NCI-H146 treated with DMSO at 0.1 percent for 48 hours (cell line): ENCODE data around the gene CEP170.
A peak's percentile ranks its signal among the peaks of the same experiment; 100 is the strongest.

ENCODE experiments used
- DNase-seq: peaks from one replicate; lab custom pipeline; 2025; ENCODE audit not compliant: unreplicated experiment; lab: John Stamatoyannopoulos, UW

The CEP170 gene

GRCh38 chr1:243254927-243255790 is at the start of gene CEP170:
Gene CEP170, minus strand, starts transcription at chr1:243255281. Its CDS starts 30,001 bp downstream, at chr1:243225280.
- DNase-seq, result peak; percentile 98

DNA sequence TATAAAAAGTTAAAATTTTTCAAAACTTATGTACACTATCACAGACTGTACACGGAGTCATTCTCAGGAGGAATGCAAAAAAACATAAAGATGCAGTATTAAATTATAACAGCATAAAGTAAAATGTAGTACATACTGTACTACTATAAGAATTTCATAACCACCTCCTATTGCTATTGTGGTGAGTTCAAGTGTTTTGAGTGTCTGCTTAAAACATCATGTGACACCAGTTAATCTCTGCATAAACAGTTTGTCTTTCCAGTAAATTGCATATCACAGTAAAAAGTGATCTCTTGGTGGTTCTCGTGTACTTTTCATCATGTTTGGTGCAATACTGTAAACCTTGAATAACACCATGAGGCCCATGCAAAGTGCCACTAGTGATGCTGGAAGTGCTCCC is 46.0 kb upstream of the CEP170 start:
- DNase-seq, result no peak

DNA sequence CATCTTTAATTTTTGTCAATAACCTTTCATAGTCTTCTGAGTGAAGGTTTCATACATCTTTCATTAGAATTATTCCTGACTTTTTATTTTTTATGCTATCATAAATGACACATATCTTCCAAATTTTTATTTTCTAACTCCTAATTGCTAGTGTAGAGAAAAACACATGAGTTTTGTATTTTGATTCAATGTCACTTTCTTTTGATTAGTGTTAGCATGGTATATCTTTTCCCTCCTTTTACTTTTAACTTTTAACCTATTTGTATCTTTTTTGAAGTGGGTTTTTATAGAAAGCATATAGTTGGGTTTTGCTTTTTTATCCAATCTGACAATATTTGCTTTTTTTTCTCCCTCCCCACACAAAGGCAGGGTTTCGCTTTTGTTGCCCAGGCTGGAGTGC is 44.0 kb upstream of the CEP170 start:
- DNase-seq, result no peak

GRCh38 chr1:243294723-243295121 is 39.6 kb upstream of the CEP170 start:
- no peak for DNase-seq

GRCh38 chr1:243293941-243294722 is 39.1 kb upstream of the CEP170 start:
- no peak for DNase-seq

- DNase-seq, result no peak
Measured at GRCh38 chr1:243292117-243292516, 37.0 kb upstream of the CEP170 start.

DNA sequence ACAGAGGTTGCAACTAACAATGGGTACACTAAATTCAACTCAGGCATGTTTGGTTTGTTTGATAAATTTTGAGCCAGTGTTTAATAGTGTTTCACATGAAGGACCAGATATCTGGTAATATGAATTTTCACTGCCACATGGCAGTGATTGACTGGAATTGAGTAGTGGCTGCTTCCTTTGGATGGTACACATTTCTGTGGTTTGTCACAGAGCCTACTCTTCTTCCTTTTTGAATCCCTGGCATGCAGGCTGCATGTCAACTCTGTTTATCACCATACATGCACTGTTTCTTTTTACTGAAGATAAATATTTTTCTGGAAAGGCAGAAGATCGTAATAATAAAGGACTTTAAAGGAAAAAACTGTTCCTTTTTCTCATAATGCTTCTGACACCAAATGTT is 36.2 kb upstream of the CEP170 start:
- DNase-seq, result no peak

GRCh38 chr1:243288062-243288461 is 33.0 kb upstream of the CEP170 start:
- DNase-seq, result no peak

GRCh38 chr1:243287652-243288051 is 32.6 kb upstream of the CEP170 start:
- no peak for DNase-seq

- DNase-seq, result no peak
Measured at GRCh38 chr1:243287123-243287460, 32.0 kb upstream of the CEP170 start.

GRCh38 chr1:243286409-243287122 is 31.5 kb upstream of the CEP170 start:
- DNase-seq, result no peak

DNA sequence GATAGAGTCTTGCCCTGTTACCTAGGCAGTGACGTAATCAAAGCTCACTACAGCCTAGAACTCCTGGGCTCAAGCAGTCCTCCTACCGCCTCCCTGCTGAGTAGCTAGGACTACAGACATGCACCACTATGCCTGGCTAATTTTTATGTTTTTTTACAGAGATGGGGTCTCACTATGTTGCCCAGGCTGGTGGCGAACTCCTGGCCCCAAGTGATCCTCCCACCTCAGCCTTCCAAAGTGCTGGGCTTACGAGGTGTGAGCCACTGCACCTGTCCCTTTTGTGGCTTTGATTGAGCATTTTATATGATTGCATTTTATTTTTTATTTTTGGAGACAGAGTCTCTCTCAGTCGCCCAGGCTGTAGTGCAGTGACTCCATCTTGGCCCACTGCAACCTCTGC is 26.6 kb upstream of the CEP170 start:
- no peak for DNase-seq

DNA sequence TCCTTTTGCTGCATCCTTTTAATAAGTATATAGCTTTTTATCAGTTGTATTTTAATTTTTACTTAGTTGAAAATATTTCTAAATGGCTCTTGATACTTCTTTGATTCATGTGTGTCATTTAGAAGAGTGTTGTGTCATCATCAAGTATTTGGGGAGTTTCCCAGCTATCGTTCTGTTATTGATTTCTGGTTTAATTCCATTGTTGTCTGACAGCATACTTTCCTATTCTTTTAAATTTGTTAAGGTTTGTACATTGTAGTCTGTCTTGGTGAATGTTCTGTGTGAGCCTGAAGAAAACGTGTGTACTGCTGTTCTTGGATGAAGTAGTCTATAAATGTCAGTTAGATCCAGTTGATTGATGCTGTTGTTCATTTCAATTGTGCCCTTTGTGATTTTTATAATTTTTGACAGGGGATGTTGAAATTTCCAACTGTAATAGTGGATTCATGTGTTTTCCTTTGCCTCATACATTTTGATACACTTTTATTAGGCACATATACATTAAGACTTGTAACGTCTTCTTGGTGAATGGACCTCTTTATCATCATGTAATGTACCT is 25.6 kb upstream of the CEP170 start:
- no peak for DNase-seq

GRCh38 chr1:243275316-243275715 is 20.2 kb upstream of the CEP170 start:
- DNase-seq, result no peak

DNA sequence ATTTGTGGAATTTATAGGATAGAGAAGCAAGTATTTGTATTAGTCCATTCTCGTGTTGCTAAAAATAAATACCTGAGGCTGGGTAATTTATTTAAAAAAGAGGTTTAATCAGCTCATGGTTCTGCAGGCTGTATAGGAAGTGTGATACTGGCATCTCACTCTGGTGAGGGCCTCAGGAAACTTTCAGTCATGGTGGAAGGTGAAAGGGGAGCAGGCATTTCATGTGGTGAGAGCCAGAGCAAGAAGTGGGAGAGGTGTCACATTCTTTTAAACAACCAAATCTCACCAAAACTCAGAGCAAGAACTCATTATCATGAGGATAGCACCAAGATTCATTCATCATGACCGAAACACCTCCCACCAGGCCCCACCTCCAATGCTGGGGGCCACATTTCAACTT is 18.9 kb upstream of the CEP170 start:
- DNase-seq, result no peak

- DNase-seq, result no peak
Measured at GRCh38 chr1:243273506-243273905, 18.4 kb upstream of the CEP170 start.

GRCh38 chr1:243272401-243272800 is 17.3 kb upstream of the CEP170 start:
- no peak for DNase-seq

DNA sequence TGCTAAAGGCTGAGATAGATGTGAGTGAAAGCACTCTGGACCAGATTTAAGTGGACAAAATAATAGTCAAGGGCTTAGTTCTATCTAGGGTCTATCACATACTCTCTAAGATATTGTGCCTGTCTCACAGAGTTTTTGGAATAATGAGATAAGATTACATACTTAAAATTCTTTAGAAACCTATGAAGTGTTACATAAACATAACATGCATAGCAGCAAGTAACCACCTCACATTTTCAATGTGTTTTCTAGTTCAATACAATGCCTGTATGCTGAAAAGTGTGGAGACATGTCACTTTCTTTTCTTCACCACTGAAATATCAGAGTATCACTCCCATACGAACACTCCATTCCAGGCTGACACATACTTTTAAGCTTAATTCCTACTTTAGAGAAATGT is 16.9 kb upstream of the CEP170 start:
- DNase-seq, result no peak

- no peak for DNase-seq
Measured at GRCh38 chr1:243270097-243270864, 15.2 kb upstream of the CEP170 start.

DNA sequence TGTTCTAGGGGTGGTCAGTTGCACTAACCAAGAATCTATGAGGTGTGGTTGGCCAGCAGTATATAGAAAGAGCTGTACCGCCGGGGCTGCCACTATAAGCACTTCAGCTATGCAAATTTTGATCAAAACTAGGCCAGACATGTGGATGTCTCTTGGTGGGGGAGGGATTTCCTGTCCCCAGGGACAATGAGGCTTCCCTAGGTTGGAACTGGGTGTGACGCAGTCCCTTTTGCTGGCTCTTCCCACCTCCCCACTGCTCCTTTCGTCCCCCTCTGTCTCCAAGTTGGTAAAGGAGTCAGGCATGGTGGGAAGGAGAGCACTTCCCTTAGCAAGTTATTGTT is 14.3 kb upstream of the CEP170 start:
- DNase-seq, result no peak
